ENCODE results near the gene VPS26A.

The VPS26A gene

GRCh38 chr10:69214666-69215131 lies 90.7 kb downstream of the VPS26A start:
- Histone ChIP-seq H3K27ac (ENCODE audit: low read depth, low read length) (no peak overlapping the region), H3K9me3 (ENCODE audit: low read length) (no peaks in the 10 kb centered on the region)

GRCh38 chr10:69215405-69216171 lies 91.6 kb downstream of the VPS26A start:
- Histone ChIP-seq H3K36me3 (ENCODE audit: insufficient read depth, low read length) (no peaks in the 10 kb centered on the region), H3K9ac (ENCODE audit: low read length) (no peak overlapping the region), H3K27ac (ENCODE audit: low read depth, low read length) (no peak overlapping the region), H3K4me1 (ENCODE audit: insufficient read depth, low read length) (no peaks in the 10 kb centered on the region), H3K27me3 (ENCODE audit: control insufficient read depth in 1 of 2, insufficient read depth in 2 of 2, low read length in 2 of 2) (no peaks in the 10 kb centered on the region), H3K9me3 (ENCODE audit: low read length) (no peaks in the 10 kb centered on the region), H3K4me3 (ENCODE audit: low read depth in 1 of 2, low read length in 2 of 2) (no peak overlapping the region)

More at GRCh38 chr10:69214666-69215131, 90.7 kb downstream of the VPS26A start:
- Histone ChIP-seq H3K27me3 (ENCODE audit: control insufficient read depth in 1 of 2, insufficient read depth in 2 of 2, low read length in 2 of 2) (no peaks in the 10 kb centered on the region), H3K36me3 (ENCODE audit: insufficient read depth, low read length) (no peaks in the 10 kb centered on the region), H3K9ac (ENCODE audit: low read length) (no peak overlapping the region), H3K4me3 (ENCODE audit: low read depth in 1 of 2, low read length in 2 of 2) (no peak overlapping the region), H3K4me1 (ENCODE audit: insufficient read depth, low read length) (no peaks in the 10 kb centered on the region)

- Histone ChIP-seq H3K9me3 (ENCODE audit: low read length) (no peaks in the 10 kb centered on the region), H3K36me3 (ENCODE audit: insufficient read depth, low read length) (no peaks in the 10 kb centered on the region), H3K4me1 (ENCODE audit: insufficient read depth, low read length) (no peaks in the 10 kb centered on the region), H3K27me3 (ENCODE audit: control insufficient read depth in 1 of 2, insufficient read depth in 2 of 2, low read length in 2 of 2) (no peaks in the 10 kb centered on the region), H3K4me3 (ENCODE audit: low read depth in 1 of 2, low read length in 2 of 2) (no peak overlapping the region), H3K9ac (ENCODE audit: low read length) (no peak overlapping the region), H3K27ac (ENCODE audit: low read depth, low read length) (no peak overlapping the region)
These were observed 92.7 kb downstream of the VPS26A start for GRCh38 chr10:69216577-69217118.

- H3K4me1 ChIP-seq (ENCODE audit: insufficient read depth, low read length): no peaks in the 10 kb centered on the region
- H3K9ac ChIP-seq (ENCODE audit: low read length): no peak overlapping the region
- H3K4me3 ChIP-seq (ENCODE audit: low read depth in 1 of 2, low read length in 2 of 2): no peak overlapping the region
- H3K27me3 ChIP-seq (ENCODE audit: control insufficient read depth in 1 of 2, insufficient read depth in 2 of 2, low read length in 2 of 2): no peaks in the 10 kb centered on the region
- no peaks in the 10 kb centered on the region for H3K9me3 ChIP-seq (ENCODE audit: low read length)
- no peaks in the 10 kb centered on the region for H3K36me3 ChIP-seq (ENCODE audit: insufficient read depth, low read length)
- H3K27ac ChIP-seq (ENCODE audit: low read depth, low read length): no peak overlapping the region
These were observed 93.3 kb downstream of the VPS26A start for GRCh38 chr10:69217119-69217754.

GRCh38 chr10:69218831-69219230 lies 94.9 kb downstream of the VPS26A start:
- Histone ChIP-seq H3K36me3 (ENCODE audit: insufficient read depth, low read length) (no peaks in the 10 kb centered on the region), H3K27me3 (ENCODE audit: control insufficient read depth in 1 of 2, insufficient read depth in 2 of 2, low read length in 2 of 2) (no peaks in the 10 kb centered on the region), H3K4me3 (ENCODE audit: low read depth in 1 of 2, low read length in 2 of 2) (no peak overlapping the region), H3K27ac (ENCODE audit: low read depth, low read length) (no peak overlapping the region), H3K4me1 (ENCODE audit: insufficient read depth, low read length) (no peaks in the 10 kb centered on the region), H3K9me3 (ENCODE audit: low read length) (no peaks in the 10 kb centered on the region), H3K9ac (ENCODE audit: low read length) (no peak overlapping the region)

- no peaks in the 10 kb centered on the region for H3K27me3 ChIP-seq (ENCODE audit: control insufficient read depth in 1 of 2, insufficient read depth in 2 of 2, low read length in 2 of 2)
- no peaks in the 10 kb centered on the region for H3K36me3 ChIP-seq (ENCODE audit: insufficient read depth, low read length)
- no peak within 1 kb of the TSS for H3K9ac ChIP-seq (ENCODE audit: low read length)
- H3K27ac ChIP-seq (ENCODE audit: low read depth, low read length): no peak within 1 kb of the TSS
- no peaks in the 10 kb centered on the region for H3K9me3 ChIP-seq (ENCODE audit: low read length)
- no peaks in the 10 kb centered on the region for H3K4me1 ChIP-seq (ENCODE audit: insufficient read depth, low read length)
- H3K4me3 ChIP-seq (ENCODE audit: low read depth in 1 of 2, low read length in 2 of 2): no peak within 1 kb of the TSS
These were observed 96.1 kb downstream of the VPS26A start, which contains the start of gene HKDC1 for GRCh38 chr10:69220041-69220451. Gene HKDC1, plus strand, starts transcription at chr10:69220332. Its CDS starts 104 bp downstream, at chr10:69220436.

- no peak overlapping the region for H3K27ac ChIP-seq (ENCODE audit: low read depth, low read length)
- no peaks in the 10 kb centered on the region for H3K36me3 ChIP-seq (ENCODE audit: insufficient read depth, low read length)
- H3K9me3 ChIP-seq (ENCODE audit: low read length): no peaks in the 10 kb centered on the region
- no peaks in the 10 kb centered on the region for H3K4me1 ChIP-seq (ENCODE audit: insufficient read depth, low read length)
- no peak overlapping the region for H3K9ac ChIP-seq (ENCODE audit: low read length)
- no peak overlapping the region for H3K4me3 ChIP-seq (ENCODE audit: low read depth in 1 of 2, low read length in 2 of 2)
- no peaks in the 10 kb centered on the region for H3K27me3 ChIP-seq (ENCODE audit: control insufficient read depth in 1 of 2, insufficient read depth in 2 of 2, low read length in 2 of 2)
These were observed 96.5 kb downstream of the VPS26A start for GRCh38 chr10:69220507-69220906.
